Stimulated activated CD4-positive, alpha-beta T cell treated with anti-CD3 and anti-CD28 coated beads, TNF-alpha, amount 100 ng/mL, for 24 hours (primary cell): ENCODE results near the gene PRR5.
"Not testable (repeated sequence)": the region's sequence is repeated elsewhere in the genome, so short reads cannot be mapped to it uniquely, and the experiment has no call there.

Source experiments
- DNase-seq, 3 experiments: peaks; one replicate each; pipeline ENCODE4 v3.0.0-alpha.2; 2020; ENCODE audit warnings: low read depth in 3 of 3

The PRR5 gene, protein sequence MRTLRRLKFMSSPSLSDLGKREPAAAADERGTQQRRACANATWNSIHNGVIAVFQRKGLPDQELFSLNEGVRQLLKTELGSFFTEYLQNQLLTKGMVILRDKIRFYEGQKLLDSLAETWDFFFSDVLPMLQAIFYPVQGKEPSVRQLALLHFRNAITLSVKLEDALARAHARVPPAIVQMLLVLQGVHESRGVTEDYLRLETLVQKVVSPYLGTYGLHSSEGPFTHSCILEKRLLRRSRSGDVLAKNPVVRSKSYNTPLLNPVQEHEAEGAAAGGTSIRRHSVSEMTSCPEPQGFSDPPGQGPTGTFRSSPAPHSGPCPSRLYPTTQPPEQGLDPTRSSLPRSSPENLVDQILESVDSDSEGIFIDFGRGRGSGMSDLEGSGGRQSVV

DNA sequence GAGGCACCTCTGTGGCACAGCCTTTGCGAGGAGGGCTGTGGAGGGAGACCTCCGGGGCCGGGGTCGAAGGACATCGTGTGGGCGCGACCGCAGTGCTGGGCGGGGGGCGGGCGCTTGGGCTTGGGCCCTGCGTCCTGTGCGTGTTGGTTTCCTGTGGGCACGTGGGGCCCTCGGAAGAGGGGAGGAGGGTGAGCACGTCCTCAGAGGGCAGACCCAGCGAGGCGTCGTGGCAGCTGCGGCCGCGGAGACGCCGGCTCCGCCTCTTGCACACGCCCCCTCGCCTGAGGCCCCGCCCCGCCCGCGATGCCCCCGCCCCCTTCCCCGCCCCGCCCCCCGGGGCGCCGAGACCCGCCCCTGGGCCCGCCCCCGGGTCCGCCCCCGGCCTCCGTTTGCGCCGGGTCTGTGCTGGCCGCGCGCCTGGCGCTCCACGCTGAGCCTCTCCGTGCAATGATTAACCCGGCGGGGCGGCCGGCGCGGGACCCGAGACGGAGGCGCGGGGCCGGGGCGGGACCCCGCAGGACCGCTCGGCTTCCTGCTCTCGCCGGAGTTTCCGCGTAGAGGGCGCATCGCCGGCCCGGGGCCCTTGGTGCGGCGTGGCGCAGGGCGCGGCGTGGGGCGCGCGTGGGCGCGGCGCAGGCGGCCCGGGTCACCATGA, at the start of gene PRR5:
PRR5 (plus strand) TSS at position 381 of the 655 bp plus-strand sequence; CDS start at position 652, 271 bp downstream.
- DNase-seq = peak; percentile 52 to 74 (median 59)

DNA sequence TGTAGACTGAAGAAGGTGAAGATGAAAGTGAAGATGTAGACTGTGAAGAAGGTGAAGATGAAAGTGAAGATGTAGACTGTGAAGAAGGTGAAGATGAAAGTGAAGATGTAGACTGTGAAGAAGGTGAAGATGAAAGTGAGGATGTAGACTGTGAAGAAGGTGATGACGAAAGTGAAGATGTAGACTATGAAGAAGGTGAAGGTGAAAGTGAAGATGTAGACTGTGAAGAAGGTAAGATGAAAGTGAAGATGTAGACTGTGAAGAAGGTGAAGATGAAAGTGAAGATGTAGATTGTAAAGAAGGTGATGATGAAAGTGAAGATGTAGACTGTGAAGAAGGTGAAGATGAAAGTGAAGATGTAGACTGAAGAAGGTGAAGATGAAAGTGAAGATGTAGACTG, 49.1 kb upstream of the PRR5 start:
- not testable (repeated sequence) for DNase-seq

DNA sequence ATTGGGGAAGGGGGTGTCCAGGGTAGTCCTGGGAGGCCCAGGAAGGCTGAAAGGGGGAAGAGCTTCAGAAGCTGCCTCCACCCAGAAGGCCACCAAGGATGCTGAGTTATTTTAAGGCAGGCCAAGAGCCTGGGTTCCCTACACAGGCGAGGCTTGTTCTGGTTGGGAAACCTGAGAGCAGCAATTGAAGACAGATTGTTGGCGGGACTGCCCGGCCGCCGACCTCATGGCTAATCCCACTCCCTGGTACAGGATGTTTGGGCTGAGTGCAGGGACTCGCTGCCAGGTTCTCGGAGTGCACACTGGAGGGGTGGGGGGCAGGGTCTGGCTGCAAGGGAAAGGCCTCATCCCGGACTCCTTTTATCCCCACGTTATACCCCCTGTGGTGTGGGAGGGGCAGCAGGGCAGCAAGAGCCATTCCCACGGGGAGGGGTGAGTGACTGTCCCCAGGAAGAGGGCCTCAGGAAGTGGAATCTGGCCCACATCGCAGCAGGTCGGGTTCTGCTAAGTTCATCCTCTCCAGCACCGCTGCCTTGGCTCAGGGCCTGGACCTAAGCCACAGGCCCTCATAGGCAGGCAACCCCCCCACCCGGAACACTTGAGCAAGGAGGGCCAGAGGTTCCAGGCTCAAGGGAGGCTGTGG, 43.6 kb upstream of the PRR5 start:
- DNase-seq = no peak

DNA sequence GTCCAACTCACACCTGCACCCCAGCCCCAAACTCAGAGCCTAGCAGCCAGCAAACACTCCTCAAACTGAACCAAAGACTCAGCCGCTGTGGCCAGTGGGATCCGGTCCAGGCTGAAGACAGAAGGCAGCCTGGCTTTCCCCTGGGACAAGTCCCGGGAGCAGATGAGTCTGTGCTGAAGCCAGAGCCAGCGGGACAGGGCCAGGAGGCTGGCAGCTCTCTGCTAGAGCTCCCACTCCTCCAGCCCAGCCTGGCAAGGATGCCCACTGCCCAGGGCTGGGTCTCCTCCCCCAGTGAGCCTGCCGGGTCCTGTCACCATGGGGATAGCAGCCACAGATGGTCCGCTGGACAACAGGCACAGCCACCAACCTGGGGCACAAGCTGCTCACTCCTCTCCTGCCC, 42.9 kb upstream of the PRR5 start:
- DNase-seq = no peak

DNA sequence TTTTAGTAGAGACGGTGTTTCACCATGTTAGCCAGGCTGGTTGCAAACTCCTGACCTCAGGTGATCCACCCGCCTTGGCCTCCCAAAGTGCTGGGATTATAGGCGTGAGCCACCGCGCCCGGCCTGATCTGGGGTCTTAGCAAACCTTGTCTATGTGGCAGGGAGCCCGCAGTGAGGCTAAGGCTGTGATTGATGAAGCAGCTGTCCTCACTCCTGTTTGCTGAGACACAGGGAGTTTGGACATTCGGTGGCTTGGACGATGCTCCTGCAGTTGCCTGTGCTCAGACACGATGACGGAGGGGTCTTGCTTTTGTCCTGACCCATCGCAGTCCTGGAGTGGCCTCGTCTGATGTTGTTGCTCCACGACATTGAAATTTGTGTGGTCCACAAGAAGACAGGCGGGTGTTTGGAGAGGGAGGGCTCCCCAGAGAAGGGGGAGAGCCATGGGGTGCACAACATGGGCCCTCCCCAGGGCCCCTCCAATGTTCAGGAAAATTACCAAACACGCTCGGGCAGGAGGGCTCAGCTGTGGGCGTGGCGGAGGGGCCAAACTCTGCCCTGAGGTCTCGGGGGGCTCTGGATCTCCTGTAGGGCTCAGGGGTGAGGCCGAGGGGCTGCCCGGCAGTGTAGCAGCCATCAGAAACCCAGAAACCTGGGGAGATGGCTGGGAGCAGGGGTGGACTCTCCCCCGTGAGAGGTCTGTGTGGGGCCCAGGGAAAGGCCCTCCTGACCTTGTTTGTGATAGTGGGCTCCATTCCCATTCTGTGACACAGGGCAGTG, 41.8 kb upstream of the PRR5 start:
- no peak for DNase-seq

DNA sequence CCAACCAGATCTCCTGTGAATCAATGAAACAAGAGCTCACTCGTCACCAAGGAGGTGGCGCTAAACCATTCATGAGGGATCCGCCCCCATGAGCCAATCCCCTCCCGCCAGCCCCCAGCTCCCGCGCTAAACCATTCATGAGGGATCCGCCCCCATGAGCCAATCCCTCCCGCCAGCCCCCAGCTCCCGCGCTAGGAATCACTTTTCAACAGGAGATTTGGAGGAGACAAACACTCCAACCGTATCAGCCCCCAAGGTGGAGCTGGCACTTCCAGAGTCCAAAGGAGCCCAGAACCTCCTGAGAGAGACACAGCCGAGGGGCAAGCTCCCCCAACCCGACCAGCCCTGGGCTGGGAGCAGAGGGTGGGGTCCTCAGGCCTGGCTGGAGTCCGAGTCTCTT, 40.9 kb upstream of the PRR5 start:
- no peak for DNase-seq

DNA sequence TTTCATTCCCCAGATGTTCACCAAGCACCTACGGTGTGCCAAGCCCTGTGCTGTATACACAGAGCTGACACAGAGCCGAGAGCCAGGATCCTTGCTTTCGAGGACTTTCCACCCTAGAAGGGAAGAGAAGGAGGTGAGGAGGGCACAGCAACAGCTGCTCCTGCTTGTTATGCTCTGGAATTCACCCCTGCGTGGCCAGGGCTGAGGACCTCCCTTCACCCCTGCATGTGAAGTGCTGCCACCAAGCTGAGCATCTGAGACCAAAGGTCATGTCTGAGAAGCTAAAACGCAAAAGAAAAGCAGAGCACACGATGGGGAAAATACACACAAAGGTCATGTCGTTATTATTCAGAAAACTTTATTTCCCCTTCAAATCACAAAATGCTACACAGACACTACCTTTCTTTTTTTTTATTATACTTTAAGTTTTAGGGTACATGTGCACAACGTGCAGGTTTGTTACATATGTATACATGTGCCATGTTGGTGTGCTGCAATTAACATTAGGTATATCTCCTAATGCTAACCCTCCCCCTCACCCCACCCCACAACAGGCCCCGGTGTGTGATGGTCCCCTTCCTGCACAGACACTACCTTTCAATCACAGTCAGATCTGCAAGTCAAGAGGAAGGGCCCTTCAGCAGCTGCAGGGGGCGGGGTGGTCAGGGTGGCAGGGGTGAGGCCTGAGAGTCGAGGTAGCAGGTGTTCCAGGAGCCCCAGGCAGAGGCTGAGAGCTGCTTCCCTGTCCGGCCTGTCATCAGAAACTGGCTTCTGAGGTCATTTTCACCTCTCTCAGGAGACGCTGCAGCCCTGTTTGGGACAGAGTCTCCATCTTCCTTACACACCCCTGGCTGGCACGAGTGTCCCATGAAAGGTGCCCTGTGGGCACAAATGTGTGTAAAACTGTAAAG, 40.1 kb upstream of the PRR5 start:
- no peak for DNase-seq

DNA sequence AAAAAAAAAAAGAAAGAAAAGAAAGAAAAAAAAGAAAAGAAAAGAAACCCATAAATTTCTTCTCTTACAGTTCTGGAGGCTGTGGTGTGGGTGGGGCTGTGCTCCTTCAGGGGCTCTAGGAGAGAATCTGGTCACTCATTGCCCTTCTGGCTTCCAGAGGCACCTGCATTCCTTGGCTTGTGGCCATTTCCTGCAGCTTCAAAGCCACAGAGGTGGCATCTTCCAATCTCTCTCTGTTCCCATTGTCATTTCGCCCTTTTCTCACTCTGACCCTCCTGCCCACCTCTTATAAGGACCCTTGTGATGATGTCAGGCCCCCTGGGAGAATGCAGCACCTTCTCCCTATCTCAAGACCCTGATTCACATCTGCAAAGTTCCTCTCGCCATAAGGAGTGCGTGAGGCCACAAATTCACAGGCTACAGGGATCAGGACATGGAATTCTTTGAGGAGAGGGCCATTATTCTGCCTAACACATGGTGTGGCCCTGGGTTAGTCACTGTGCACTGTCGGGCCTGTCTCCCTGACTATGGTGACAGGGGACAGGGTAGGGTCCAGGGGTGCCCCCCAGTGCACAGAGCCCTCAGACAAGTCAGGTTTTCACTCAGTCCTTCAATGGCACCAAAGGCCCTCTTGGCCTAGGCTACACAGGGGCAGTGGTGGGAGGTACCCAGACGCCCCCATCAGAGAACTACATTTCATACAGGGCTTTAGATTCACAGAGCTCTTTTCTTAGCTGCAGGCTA, 38.6 kb upstream of the PRR5 start:
- no peak for DNase-seq

DNA sequence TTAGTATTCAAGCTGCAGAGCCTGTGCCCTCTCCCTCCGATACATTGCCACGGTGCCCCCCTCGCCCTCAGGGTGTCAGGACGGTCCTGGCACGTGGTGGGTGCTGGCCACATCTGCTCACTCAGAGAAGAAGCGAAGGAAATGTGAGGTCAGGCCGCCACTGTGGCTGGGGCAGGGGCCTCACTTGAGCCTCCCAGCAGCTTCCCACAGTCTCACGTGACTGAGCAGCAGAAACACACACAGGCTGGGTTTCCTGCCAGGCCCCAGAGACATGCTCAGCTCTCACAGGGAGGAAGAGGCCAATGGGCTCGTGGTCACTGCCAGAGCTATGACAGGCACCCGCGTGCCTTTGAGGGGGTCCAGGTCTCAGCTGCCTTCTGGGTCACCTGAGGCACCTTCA, 37.9 kb upstream of the PRR5 start:
- DNase-seq = peak in 1 of 3 experiments; percentile 32

DNA sequence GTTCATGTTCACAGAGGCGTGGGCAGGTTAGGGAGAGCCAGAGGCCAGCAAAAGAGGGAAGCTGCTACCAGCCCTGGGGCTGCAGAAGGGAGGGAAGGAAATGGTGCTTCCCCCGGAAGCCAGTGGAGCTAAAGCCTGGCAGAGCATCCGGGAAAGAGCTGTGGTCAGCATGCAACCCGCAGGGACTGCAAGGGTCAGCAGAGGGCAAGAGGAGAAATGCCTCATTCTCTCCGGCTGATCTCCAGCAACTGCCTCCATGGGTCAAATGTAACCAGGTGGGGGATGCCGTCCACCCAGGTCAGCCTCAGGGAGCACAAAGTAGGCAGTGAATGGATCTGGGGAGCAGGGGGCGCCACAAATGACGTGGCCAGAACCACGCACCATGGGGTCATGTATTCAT, 36.9 kb upstream of the PRR5 start:
- DNase-seq = no peak

DNA sequence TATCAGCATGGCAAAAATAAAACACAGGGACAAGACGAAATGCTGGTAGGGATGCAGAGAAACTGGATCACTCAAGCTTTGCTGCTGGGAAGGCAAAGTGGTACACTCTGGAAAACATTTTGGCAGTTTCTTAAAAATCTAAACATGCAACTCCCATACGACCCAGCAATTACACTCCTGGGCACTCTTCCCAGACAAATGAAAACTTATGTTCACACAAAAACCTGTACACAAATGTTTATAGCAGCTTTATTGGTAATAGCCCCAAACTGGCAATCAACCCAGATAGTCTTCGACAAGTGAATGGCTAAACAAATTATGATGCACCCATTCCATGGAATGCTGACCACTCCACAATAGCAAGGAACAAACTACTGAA, 35.8 kb upstream of the PRR5 start:
- DNase-seq = no peak

DNA sequence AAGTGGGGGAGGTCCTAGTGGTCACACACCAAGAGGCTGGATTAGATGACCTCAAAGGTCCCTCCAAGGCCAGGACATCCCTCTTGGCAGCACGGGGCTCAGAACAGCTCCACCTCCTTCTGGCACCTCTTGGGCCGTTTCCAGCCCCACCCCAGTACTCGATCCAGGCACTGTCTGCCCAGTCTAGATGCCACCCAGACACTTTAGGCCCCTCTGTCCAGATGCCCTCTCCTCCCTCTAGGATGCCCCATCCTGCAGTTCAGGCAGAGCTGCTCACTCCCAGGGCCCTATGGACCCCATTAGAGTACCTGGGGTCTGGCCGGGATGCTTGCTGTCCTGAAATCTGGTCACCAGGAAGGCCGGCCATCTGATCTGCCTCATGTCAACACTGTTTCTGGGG, 34.7 kb upstream of the PRR5 start:
- DNase-seq = no peak

DNA sequence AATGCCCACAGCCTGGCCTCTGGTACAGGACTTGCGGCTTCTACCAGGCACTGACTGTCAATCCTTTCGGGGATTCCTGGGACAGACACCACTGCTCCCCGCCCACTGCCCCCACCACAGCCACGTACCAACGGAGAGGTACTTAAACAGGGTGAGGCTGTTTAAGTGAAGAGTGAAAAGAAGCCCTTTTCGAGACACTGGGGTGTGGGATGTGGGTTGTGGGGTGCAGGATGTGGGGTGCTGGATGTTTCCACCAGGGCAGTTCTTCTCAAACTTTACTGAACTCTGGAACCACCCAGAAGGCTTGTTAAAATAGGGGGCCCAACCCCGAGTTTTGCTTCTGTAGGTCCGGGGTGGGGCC, 34.2 kb upstream of the PRR5 start:
- DNase-seq = peak in 1 of 3 experiments; percentile 46

DNA sequence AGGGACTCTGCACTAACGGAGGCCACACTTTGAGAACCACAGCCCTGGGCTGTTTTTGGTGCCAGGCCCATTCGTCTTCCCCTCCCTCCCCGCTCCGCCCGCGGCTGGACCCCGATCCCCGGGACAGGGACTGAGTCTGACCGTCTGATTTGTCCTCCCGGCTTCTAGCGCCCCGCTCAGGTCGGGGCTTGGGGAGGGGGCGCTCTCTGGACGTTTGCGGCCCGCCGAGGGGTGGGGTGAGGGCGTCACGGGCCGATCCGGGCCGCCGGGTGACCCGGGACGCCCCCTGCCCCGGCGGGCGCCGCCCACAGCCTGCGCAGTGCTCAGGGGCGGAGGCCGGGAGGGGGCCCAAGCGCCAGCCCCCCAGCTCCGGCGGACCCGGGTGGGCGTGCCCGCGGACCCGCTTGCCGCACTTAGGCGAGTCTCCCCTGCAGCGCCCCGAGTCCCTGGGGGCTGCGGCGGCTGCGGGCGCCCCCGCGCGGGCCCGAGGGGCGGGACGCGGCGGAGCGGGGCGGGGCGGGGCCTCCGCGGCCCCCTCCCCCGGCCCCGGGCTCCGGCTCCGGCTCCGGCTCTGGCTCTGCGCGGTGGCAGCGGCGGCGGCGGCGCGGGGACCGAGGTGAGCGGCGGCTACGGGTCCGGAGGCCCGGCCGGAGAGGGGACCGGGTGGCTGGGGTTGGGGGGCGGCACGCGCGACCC, 33.7 kb upstream of the PRR5 start:
- no peak for DNase-seq

DNA sequence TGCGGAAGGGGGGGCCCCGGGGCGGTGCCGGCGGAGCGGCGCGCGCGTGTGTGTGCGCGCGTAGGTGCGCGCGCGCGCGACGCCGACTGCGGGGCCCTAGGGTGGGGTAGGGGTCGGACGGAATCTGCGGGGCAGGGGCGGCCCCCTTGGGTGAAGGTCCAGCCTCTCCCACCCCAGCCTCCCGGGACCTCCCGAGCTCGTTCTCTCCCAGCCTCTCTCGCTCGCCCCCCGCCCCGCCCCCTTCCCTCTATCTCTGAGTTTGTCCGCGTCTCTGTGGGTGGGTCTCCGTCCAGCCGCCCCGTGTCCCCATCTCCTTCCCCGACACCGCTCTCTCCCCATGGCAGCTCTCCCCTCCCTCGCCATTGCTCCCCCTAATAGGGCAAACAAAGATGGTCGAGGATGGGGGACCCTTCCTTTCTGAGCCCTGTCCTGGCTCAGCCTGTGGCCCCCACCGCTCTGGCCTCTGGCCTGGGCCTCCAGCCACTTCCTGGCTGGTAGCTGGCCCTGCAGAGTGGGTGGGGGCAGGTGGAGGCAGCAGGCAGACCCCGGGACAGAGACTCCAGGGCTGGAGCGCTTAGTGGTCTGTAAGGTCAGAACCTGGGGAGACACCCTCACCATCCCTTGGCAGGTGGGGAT, 33.0 kb upstream of the PRR5 start:
- no peak for DNase-seq

DNA sequence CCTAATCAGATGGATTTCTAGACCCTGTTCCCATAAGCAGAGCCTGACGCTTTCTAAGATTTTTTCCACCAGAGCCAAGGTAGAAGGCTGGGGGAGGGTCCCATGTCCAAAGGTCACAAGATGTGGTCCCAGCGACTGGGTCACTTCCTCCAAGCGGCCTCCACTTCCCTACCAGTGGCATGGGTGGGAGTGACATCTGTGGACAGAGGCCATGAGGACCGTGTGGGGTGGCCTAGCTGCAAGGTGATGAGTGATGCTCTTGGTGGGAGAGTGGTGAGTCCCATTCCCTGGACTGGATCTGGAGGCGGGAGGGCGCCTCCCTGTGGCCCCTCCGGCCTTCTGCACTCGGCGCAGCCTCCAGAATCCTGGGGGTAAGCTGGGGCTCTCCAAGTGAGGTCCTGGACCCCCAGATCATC, 32.4 kb upstream of the PRR5 start:
- no peak for DNase-seq

DNA sequence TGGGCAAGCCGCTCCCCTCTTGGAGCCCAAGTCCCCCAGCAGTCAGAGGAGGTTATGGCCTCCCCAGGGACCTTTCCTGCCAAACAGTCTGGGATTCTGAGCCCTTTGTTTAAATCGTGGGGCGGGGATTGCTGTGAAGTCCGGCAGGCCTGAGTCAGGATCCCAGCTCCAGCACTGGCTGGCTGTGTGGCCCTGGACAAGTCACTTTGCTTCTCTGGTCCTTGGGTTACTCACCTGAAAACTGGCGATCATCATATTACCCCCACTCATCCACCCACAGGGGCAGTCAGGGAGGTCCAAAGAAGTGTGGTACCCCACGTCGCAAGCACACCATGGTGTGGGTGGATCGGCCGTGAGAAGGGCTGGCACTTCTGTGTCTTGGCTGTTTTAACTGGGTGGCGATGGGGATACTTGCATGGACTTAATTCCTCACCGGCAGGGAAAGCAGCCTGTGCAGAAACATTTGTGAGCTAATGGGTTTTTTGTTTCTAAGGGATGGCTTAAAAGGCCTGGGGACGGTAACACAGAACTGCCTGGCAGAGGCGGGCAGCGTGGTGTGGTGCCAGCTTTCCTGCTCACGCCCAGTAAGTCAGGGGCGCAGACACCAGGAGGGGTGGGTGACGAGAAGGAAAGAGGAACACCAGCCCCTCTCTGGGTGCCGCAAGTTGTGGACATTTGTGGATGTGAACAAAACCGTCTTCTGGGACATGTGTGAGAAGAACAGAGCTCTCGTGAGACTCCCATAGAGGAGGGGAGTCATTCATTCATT, 31.6 kb upstream of the PRR5 start:
- DNase-seq = no peak

DNA sequence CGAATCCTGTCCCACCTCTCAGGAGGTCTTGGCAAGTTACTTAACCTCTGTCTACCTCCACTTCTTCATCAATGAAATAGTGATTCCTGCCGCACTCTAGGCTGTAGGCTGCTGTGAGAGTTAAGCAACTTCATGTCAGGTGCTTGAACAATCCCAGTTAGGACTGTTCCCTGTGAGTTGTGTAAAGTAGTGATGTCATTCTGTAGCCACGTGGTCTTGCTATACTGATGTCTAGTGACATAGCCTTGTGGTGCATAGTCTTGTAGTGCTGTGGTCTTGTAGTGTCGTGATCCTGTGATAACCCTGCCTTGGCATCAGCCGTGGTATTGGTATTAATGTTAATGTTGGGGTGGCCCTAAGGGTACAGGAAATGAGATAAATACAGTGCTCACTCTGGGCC, 30.3 kb upstream of the PRR5 start:
- no peak for DNase-seq

DNA sequence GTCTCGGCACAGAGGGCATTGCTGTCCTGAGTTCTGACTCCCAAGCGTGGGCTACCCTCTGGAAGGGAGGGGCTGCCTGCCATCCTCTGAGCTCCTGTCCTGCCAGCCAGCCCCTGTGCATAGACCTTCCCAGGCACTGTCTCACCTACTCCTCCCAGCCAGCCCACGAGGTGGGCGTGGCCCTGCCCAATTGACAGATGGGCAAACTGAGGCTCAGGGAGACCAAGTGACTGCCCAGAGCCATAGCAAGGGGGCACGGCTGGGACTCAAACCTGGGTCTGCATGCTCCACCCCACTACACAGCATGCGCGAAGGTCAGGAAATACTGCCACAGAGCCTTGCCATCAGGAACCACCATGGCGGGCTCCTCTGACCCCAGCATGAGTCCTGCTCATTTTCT, 29.4 kb upstream of the PRR5 start:
- no peak for DNase-seq
